H1 (cell line): ENCODE data around the gene ARID1B. TPM values are rescaled to one million over a fixed set of nuclear protein-coding genes. Genes with fewer than 3 reads are reported as not detected.

ENCODE experiments used
- BRCA1 ChIP-seq: IDR thresholded peaks from 2 replicates; pipeline ENCODE4 v1.6.1; 2012; ENCODE audit warnings: low read depth, low read length, improper control_type of control experiment
- JUN ChIP-seq: IDR thresholded peaks from 2 replicates; pipeline ENCODE4 v1.6.1; 2011; ENCODE audit warnings: low read depth, mild to moderate bottlenecking, improper control_type of control experiment, low read length
- NRF1 ChIP-seq: IDR thresholded peaks from 2 replicates; pipeline ENCODE4 v1.6.1; 2011; ENCODE audit warnings: mild to moderate bottlenecking, low read depth, low read length, improper control_type of control experiment
- POLR2A ChIP-seq, 2 experiments: IDR thresholded peaks; 1 replicate in 1 of 2; 2 replicates in 1 of 2; pipeline ENCODE4 v1.6.1; 2011; ENCODE audit warnings: low read depth in 2 of 2, low read length in 2 of 2, mild to moderate bottlenecking in 2 of 2; ENCODE audit errors: control extremely low read depth in 1 of 2
- POLR2AphosphoS5 ChIP-seq: IDR thresholded peaks from 2 replicates; pipeline ENCODE4 v1.6.1; 2011; ENCODE audit warnings: low read depth, low read length
- RAD21 ChIP-seq, 2 experiments: IDR thresholded peaks in 1 of 2; conservative IDR thresholded peaks in 1 of 2; 2 replicates each; pipeline ENCODE4 v1.6.1; 2011; ENCODE audit warnings: low read depth in 2 of 2, low read length in 2 of 2, improper control_type of control experiment in 1 of 2, inconsistent platforms in 1 of 2, mild to moderate bottlenecking in 1 of 2, moderate library complexity in 1 of 2
- SAP30 ChIP-seq: fragments of 300-600 bp; sonication (generic); IDR thresholded peaks from 2 replicates; pipeline ENCODE4 v1.7.1; 2012; ENCODE audit warnings: low read length, moderate library complexity, mild to moderate bottlenecking, inconsistent platforms; ENCODE audit not compliant: insufficient read depth, insufficient replicate concordance
- SIN3A ChIP-seq, 2 experiments: IDR thresholded peaks in 1 of 2; conservative IDR thresholded peaks in 1 of 2; 2 replicates each; pipeline ENCODE4 v1.6.1; 2011 to 2012; ENCODE audit warnings: low read length in 2 of 2, improper control_type of control experiment in 1 of 2, low read depth in 1 of 2, mild to moderate bottlenecking in 1 of 2
- SIRT6 ChIP-seq: IDR thresholded peaks from one replicate; pipeline ENCODE4 v1.7.1; 2012; ENCODE audit warnings: low read length, inconsistent platforms
- polyA plus RNA-seq, 7 experiments: library from polyadenylated mRNA; depleted of rRNA in 3 of 7; stranded (reverse) in 5 of 7; unstranded in 2 of 7; fragments of >200 nt in 5 of 7; fragments of 200-250 nt in 2 of 7; gene quantifications; 1 replicate in 5 of 7; 2 replicates in 1 of 7; 4 replicates in 1 of 7; pipeline versions ENCODE4 v1.2.1 to v1.2.3, GENCODE V29; 2011 to 2013; ENCODE audit warnings: missing spikeins in 2 of 7, mixed read lengths in 2 of 7
- total RNA-seq: library from RNA; stranded (reverse); fragmentation: NEBNext Ultra II Directional; extraction: Animal tissue kit (Norgen Biotek cat#: 25700); gene quantifications from 2 replicates; pipeline ENCODE4 v1.2.1, GENCODE V29; 2021
- TF ChIP-seq, protein P1 (sequence below): fragments of 300-600 bp; sonication (generic); IDR thresholded peaks from 2 replicates; pipeline ENCODE4 v1.7.1; 2012; ENCODE audit warnings: low read length, moderate library complexity, mild to moderate bottlenecking, inconsistent platforms; ENCODE audit not compliant: insufficient replicate concordance
- TF ChIP-seq, protein P2 (sequence below): IDR thresholded peaks from 2 replicates; pipeline ENCODE4 v1.6.1; 2012; ENCODE audit warnings: inconsistent platforms

The ARID1B gene
- total and polyA plus RNA-seq, 2 of the 8 experiments (the other 6 are each of a cell fraction or from before 2014, with no cell fraction given) = 24.3 to 70.3 TPM

DNA sequence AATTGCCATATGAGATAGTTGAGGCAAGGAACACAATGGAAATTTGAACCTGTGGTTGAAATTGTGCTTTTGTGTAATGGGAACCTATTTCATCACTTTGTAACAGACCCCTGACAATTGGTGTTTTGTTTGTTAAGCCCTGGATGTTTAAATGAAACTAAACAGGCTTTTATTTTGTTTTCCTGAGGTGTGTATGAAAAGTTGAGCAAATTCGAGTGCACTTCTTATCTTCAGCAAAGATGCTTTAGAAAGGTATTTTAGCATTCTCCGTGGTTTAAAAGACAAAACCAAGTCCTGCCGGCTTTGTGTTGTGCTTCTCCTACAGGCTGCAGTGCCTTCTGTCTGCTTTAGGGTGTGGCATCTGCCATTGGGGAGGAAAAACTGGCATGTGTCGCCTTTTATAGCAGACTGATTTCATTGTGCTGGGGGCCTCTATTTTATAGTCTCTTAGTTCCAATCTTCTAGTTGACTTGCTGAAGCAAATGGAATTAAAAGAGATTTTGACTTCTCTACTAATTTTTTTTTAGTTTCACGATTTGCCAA is 2.2 kb upstream of the ARID1B start (continued):
- TF ChIP-seq, protein P1, sequence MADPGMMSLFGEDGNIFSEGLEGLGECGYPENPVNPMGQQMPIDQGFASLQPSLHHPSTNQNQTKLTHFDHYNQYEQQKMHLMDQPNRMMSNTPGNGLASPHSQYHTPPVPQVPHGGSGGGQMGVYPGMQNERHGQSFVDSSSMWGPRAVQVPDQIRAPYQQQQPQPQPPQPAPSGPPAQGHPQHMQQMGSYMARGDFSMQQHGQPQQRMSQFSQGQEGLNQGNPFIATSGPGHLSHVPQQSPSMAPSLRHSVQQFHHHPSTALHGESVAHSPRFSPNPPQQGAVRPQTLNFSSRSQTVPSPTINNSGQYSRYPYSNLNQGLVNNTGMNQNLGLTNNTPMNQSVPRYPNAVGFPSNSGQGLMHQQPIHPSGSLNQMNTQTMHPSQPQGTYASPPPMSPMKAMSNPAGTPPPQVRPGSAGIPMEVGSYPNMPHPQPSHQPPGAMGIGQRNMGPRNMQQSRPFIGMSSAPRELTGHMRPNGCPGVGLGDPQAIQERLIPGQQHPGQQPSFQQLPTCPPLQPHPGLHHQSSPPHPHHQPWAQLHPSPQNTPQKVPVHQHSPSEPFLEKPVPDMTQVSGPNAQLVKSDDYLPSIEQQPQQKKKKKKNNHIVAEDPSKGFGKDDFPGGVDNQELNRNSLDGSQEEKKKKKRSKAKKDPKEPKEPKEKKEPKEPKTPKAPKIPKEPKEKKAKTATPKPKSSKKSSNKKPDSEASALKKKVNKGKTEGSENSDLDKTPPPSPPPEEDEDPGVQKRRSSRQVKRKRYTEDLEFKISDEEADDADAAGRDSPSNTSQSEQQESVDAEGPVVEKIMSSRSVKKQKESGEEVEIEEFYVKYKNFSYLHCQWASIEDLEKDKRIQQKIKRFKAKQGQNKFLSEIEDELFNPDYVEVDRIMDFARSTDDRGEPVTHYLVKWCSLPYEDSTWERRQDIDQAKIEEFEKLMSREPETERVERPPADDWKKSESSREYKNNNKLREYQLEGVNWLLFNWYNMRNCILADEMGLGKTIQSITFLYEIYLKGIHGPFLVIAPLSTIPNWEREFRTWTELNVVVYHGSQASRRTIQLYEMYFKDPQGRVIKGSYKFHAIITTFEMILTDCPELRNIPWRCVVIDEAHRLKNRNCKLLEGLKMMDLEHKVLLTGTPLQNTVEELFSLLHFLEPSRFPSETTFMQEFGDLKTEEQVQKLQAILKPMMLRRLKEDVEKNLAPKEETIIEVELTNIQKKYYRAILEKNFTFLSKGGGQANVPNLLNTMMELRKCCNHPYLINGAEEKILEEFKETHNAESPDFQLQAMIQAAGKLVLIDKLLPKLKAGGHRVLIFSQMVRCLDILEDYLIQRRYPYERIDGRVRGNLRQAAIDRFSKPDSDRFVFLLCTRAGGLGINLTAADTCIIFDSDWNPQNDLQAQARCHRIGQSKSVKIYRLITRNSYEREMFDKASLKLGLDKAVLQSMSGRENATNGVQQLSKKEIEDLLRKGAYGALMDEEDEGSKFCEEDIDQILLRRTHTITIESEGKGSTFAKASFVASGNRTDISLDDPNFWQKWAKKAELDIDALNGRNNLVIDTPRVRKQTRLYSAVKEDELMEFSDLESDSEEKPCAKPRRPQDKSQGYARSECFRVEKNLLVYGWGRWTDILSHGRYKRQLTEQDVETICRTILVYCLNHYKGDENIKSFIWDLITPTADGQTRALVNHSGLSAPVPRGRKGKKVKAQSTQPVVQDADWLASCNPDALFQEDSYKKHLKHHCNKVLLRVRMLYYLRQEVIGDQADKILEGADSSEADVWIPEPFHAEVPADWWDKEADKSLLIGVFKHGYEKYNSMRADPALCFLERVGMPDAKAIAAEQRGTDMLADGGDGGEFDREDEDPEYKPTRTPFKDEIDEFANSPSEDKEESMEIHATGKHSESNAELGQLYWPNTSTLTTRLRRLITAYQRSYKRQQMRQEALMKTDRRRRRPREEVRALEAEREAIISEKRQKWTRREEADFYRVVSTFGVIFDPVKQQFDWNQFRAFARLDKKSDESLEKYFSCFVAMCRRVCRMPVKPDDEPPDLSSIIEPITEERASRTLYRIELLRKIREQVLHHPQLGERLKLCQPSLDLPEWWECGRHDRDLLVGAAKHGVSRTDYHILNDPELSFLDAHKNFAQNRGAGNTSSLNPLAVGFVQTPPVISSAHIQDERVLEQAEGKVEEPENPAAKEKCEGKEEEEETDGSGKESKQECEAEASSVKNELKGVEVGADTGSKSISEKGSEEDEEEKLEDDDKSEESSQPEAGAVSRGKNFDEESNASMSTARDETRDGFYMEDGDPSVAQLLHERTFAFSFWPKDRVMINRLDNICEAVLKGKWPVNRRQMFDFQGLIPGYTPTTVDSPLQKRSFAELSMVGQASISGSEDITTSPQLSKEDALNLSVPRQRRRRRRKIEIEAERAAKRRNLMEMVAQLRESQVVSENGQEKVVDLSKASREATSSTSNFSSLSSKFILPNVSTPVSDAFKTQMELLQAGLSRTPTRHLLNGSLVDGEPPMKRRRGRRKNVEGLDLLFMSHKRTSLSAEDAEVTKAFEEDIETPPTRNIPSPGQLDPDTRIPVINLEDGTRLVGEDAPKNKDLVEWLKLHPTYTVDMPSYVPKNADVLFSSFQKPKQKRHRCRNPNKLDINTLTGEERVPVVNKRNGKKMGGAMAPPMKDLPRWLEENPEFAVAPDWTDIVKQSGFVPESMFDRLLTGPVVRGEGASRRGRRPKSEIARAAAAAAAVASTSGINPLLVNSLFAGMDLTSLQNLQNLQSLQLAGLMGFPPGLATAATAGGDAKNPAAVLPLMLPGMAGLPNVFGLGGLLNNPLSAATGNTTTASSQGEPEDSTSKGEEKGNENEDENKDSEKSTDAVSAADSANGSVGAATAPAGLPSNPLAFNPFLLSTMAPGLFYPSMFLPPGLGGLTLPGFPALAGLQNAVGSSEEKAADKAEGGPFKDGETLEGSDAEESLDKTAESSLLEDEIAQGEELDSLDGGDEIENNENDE = peak; percentile 71
- no peak for TF ChIP-seq BRCA1
- no peak for TF ChIP-seq SIRT6
- TF ChIP-seq NRF1 = no peak
- TF ChIP-seq, protein P2, sequence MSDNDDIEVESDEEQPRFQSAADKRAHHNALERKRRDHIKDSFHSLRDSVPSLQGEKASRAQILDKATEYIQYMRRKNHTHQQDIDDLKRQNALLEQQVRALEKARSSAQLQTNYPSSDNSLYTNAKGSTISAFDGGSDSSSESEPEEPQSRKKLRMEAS = no peak
- 0 out of 2 replicates have a peak, but pooled peaks have one; percentile 26 for TF ChIP-seq POLR2AphosphoS5
- TF ChIP-seq JUN = no peak
- peak in 1 of 2 experiments; percentile 30; a peak in 1 of 3 replicates for TF ChIP-seq POLR2A (IDR thresholded peaks at IDR 0.05; ENCODE audit: control extremely low read depth in 1 of 2, low read depth in 2 of 2, low read length in 2 of 2)
- TF ChIP-seq SAP30 = no peak
- TF ChIP-seq RAD21 (IDR thresholded peaks at IDR 0.05 in 1 of 2, conservative IDR thresholded peaks at IDR 0.05 in 1 of 2; ENCODE audit: low read depth in 2 of 2, low read length in 2 of 2) = peak in 1 of 2 experiments; percentile 28; a peak in 1 of 4 replicates
- TF ChIP-seq SIN3A (conservative IDR thresholded peaks at IDR 0.05 in 1 of 2, IDR thresholded peaks at IDR 0.05 in 1 of 2; ENCODE audit: low read depth in 1 of 2, low read length in 2 of 2) = no peak
